B cell (primary cell): ENCODE data around the gene ALKBH7. TPM values are rescaled to one million over a fixed set of nuclear protein-coding genes. Genes with fewer than 3 reads are reported as not detected.

ENCODE experiments used
- ATAC-seq: fragments of 200-7000 bp; cut with Tn5 transposase; one replicate; pipeline ENCODE4 v1.10.0; 2021; ENCODE audit warnings: low read depth, mild to moderate bottlenecking, moderate number of reproducible peaks, moderate library complexity
- CTCF ChIA-PET: fragments of 350-600 bp; sonication (Branson Sonifier 250); formaldehyde crosslinking; loops from one replicate; lab custom pipeline; 2021; ENCODE audit warnings: antibody characterized with exemption, inconsistent platforms; lab: Charles Lee
- POLR2A ChIA-PET: fragments of 350-600 bp; sonication (Branson Sonifier 250); formaldehyde crosslinking; loops from one replicate; lab custom pipeline; 2021; ENCODE audit warnings: antibody characterized with exemption; lab: Charles Lee
- DNase-seq: peaks from one replicate; pipeline ENCODE4 v3.0.0; 2013
- H2AFZ ChIP-seq: 2 replicates; pipeline ENCODE4 v1.6.1; 2012; ENCODE audit warnings: mild to moderate bottlenecking, low read depth, low read length; ENCODE audit not compliant: insufficient read depth, poor library complexity, severe bottlenecking
- H3K27ac ChIP-seq, 2 donors: 1 replicate in 1 of 2; 2 replicates in 1 of 2; pipeline ENCODE4 v1.5.1; 2012 to 2013; ENCODE audit warnings: low read length in 2 of 2, mild to moderate bottlenecking in 2 of 2, moderate library complexity in 1 of 2
- H3K27me3 ChIP-seq, 4 experiments: fragments of 200-600 bp in 1 of 4; sonication (generic) in 1 of 4; replicated peaks in 1 of 4; 1 replicate in 2 of 4; 2 replicates in 2 of 4; pipeline versions ENCODE4 v1.6.1 to v1.7.0; 2013 to 2016; ENCODE audit warnings: low read length in 3 of 4, mild to moderate bottlenecking in 2 of 4, mixed read lengths in 1 of 4, moderate library complexity in 1 of 4; ENCODE audit not compliant: insufficient read depth in 4 of 4, control insufficient read depth in 3 of 4; ENCODE audit errors: control extremely low read depth in 1 of 4
- H3K36me3 ChIP-seq, 2 experiments: replicated peaks in 1 of 2; 1 replicate in 1 of 2; 2 replicates in 1 of 2; pipeline versions ENCODE4 v1.6.1 to v1.7.1; 2013; ENCODE audit warnings: low read length in 1 of 2; ENCODE audit not compliant: insufficient read depth in 2 of 2, control insufficient read depth in 1 of 2; ENCODE audit errors: control extremely low read depth in 1 of 2, extremely low read depth in 1 of 2
- H3K4me1 ChIP-seq, 2 donors: fragments of 200-600 bp in 1 of 2; sonication (generic) in 1 of 2; 1 replicate in 1 of 2; 2 replicates in 1 of 2; pipeline versions ENCODE4 v1.5.1 to v1.6.1; 2013 to 2017; ENCODE audit warnings: low read length in 2 of 2; ENCODE audit not compliant: control insufficient read depth in 2 of 2, insufficient read depth in 2 of 2
- H3K4me2 ChIP-seq: replicated peaks from 2 replicates; pipeline ENCODE3; 2012; ENCODE audit warnings: mild to moderate bottlenecking, low read depth, low read length; ENCODE audit not compliant: poor library complexity, severe bottlenecking
- H3K4me3 ChIP-seq, 5 experiments: fragments of 200-600 bp in 1 of 5; sonication (generic) in 1 of 5; 1 replicate in 3 of 5; 2 replicates in 2 of 5; pipeline versions ENCODE4 v1.5.1 to v1.7.0; 2011 to 2016; ENCODE audit warnings: low read length in 4 of 5, mild to moderate bottlenecking in 4 of 5, low read depth in 2 of 5, control low read depth in 1 of 5, moderate library complexity in 1 of 5; ENCODE audit not compliant: insufficient read depth in 1 of 5; ENCODE audit errors: control extremely low read depth in 1 of 5, extremely low read depth in 1 of 5
- H3K79me2 ChIP-seq: fragments of 200-600 bp; sonication (generic); one replicate; pipeline ENCODE4 v1.6.0; 2016; ENCODE audit warnings: low read length; ENCODE audit not compliant: control insufficient read depth, insufficient read depth
- H3K9ac ChIP-seq: fragments of 200-600 bp; sonication (generic); 2 replicates; pipeline ENCODE4 v1.6.1; 2017; ENCODE audit warnings: mild to moderate bottlenecking, low read length, moderate library complexity
- H3K9me3 ChIP-seq, 3 donors: one replicate each; pipeline versions ENCODE4 v1.6.1 to v1.7.1; 2013; ENCODE audit warnings: low read length in 2 of 3; ENCODE audit not compliant: control insufficient read depth in 2 of 3, insufficient read depth in 1 of 3; ENCODE audit errors: control extremely low read depth in 1 of 3
- H4K20me1 ChIP-seq: 2 replicates; pipeline ENCODE4 v1.6.0; 2012; ENCODE audit warnings: mild to moderate bottlenecking, low read length; ENCODE audit not compliant: insufficient read depth, control insufficient read depth, poor library complexity, severe bottlenecking
- H3K27ac Mint-ChIP-seq: one replicate; pipeline ENCODE4 v1.8.0; 2021; ENCODE audit warnings: mixed read lengths
- H3K27me3 Mint-ChIP-seq: one replicate; pipeline ENCODE4 v1.8.0; 2021; ENCODE audit warnings: mixed read lengths
- H3K4me1 Mint-ChIP-seq: one replicate; pipeline ENCODE4 v1.8.0; 2021; ENCODE audit warnings: mixed read lengths
- H3K4me3 Mint-ChIP-seq: one replicate; pipeline ENCODE4 v1.8.0; 2021; ENCODE audit warnings: mixed read lengths
- H3K9me3 Mint-ChIP-seq: one replicate; pipeline ENCODE4 v1.8.0; 2022; ENCODE audit warnings: mixed read lengths; ENCODE audit not compliant: insufficient read depth
- EZH2 ChIP-seq: IDR thresholded peaks from 2 replicates; pipeline ENCODE4 v1.6.1; 2012; ENCODE audit warnings: borderline replicate concordance, low read depth, mild to moderate bottlenecking, moderate library complexity, low read length; ENCODE audit not compliant: insufficient read depth, poor library complexity, severe bottlenecking
- WGBS: methylation state at CpG from one replicate; pipeline ENCODE4 v1.1.5; 2013; ENCODE audit warnings: missing lambda C conversion rate; ENCODE audit not compliant: insufficient coverage; 5-methylcytosine and 5-hydroxymethylcytosine counted together
- intact Hi-C: fragments of 100-400 bp; cut with micrococcal nuclease; formaldehyde crosslinking; loops from one replicate; pipeline ENCODE4 v1.10.0; 2022
- polyA plus RNA-seq: library from polyadenylated mRNA; depleted of rRNA; stranded (reverse); fragments of >200 nt; gene quantifications from 2 replicates; pipeline ENCODE4 v1.2.3, GENCODE V29; 2012
- total RNA-seq, 2 donors: library from RNA; stranded (reverse); fragments of 120-200 nt in 1 of 2; gene quantifications; 1 replicate in 1 of 2; 2 replicates in 1 of 2; pipeline versions ENCODE4 v1.2.3 to v1.2.4, GENCODE V29; 2013 to 2022
- TF ChIP-seq, protein P1 (sequence below): fragments of 200-600 bp; IDR thresholded peaks from one replicate; pipeline ENCODE4 v1.8.0; 2022; ENCODE audit warnings: antibody characterized with exemption, mild to moderate bottlenecking

The ALKBH7 gene
- total and polyA plus RNA-seq, 2 donors (not counting 1 experiment from before 2014, with no cell fraction given) = 36.4 to 67.0 TPM

DNA sequence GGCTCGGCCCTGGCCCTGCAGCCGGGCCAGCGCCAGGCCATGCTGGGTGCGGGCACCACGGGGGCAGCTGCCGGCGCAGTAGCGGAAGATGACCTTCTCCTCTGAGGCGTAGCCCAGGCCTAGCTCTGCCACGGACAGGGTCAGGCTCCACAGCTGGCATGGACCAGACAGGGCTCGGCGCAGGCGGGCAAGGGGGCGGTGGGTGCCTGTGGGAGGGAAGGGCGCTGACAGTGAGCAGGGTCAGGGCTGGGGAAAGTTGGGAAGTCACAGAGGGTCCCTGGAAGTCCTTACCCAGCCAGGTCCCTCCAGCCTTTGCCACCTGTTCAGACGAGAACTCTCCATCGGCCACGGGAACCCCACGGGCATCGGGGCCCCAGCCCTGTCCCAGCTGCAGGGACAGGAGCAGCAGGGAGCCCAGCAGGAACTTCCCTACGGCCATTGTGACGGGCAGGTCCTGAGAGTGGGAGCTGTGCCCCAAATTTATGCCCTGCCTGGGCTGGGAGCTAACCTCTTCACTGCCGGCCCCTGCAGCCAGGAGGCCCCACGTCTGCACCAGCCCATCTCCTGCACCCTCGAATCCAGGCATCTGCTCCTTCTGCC lies 2.9 kb downstream of the ALKBH7 start, which contains the start of gene PSPN:
Gene PSPN (minus strand): TSS at position 523 of the 600 bp plus-strand sequence. CDS start 84 bp downstream, at position 439.
- no peaks in the 10 kb centered on the region for H3K79me2 ChIP-seq
- no peak within 1 kb of the TSS for H3K27ac ChIP-seq
- intact Hi-C loops = no loop called here
- H3K4me2 ChIP-seq = no peak within 1 kb of the TSS
- H3K4me3 Mint-ChIP-seq = no peak within 1 kb of the TSS
- no peak within 1 kb of the TSS for H3K27ac Mint-ChIP-seq
- no peak within 1 kb of the TSS for H3K9ac ChIP-seq
- H2AFZ ChIP-seq = no peak within 1 kb of the TSS
- ATAC-seq = no peak
- no peak for TF ChIP-seq EZH2
- TF ChIP-seq, protein P1, sequence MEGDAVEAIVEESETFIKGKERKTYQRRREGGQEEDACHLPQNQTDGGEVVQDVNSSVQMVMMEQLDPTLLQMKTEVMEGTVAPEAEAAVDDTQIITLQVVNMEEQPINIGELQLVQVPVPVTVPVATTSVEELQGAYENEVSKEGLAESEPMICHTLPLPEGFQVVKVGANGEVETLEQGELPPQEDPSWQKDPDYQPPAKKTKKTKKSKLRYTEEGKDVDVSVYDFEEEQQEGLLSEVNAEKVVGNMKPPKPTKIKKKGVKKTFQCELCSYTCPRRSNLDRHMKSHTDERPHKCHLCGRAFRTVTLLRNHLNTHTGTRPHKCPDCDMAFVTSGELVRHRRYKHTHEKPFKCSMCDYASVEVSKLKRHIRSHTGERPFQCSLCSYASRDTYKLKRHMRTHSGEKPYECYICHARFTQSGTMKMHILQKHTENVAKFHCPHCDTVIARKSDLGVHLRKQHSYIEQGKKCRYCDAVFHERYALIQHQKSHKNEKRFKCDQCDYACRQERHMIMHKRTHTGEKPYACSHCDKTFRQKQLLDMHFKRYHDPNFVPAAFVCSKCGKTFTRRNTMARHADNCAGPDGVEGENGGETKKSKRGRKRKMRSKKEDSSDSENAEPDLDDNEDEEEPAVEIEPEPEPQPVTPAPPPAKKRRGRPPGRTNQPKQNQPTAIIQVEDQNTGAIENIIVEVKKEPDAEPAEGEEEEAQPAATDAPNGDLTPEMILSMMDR = no peak
- H3K27me3 ChIP-seq = no peaks in the 10 kb centered on the region
- POLR2A ChIA-PET = interaction anchor here (0.6 kb wide), 1 partner anchor 545 kb away, joined by 3 read pairs; no protein-coding TSS in a partner anchor
- H3K9me3 ChIP-seq = peaks cover 0 to 10% (median 0%) of the 10 kb centered on the region in 3 donors
- no peak within 1 kb of the TSS for H3K4me3 ChIP-seq
- H3K4me1 ChIP-seq = peaks cover 9 to 12% of the 10 kb centered on the region in 2 donors
- no peak for DNase-seq
- peaks cover 11% of the 10 kb centered on the region for H3K4me1 Mint-ChIP-seq
- CTCF ChIA-PET = no interaction called here
- no peaks in the 10 kb centered on the region for H3K27me3 Mint-ChIP-seq
- H3K9me3 Mint-ChIP-seq = peaks cover 3% of the 10 kb centered on the region
- no peaks in the 10 kb centered on the region for H4K20me1 ChIP-seq
- peaks cover 0 to 15% of the 10 kb centered on the region in 2 experiments for H3K36me3 ChIP-seq
- WGBS = 97% methylated on average over 22 of the region's 25 CpGs

DNA sequence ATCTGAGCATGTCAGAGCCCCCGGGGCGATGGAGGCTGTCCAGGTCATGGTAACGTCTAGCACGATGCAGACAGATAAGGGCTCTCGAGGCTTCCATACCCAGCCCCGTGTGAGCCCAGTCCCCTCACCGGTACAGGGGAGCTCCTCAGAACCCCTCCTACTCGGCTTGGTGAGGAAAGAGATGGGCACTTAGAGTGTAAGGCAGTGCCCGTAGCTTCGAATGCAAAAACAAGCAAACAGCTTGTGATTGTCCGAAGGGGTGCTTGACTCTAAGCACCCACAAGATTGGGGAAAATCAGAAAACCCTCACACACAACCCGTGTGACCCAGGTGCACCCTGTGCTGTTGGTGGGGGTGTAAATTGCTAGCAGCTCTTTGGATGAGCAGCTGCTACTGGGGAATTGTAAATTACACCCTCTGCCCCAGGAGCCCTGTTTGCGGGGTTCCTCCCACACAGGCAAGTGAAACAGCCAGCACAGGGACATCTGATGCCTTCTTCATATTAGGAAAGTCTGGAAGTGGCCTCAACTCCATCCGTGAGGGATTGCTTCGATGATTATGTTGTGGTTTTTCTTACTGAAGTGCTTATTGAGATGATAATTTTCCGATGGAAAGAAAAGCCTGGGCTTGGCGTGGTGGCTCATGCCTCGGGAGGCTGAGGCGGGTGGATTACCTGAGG lies 4.1 kb downstream of the ALKBH7 start:
- no peak overlapping the region for H3K4me3 ChIP-seq
- DNase-seq (no peak), ATAC-seq (no peak)
- ChIA-PET POLR2A (interaction anchor here (0.7 kb wide), 1 partner anchor 16 kb away, joined by 3 read pairs; the partner anchor contains the start of gene GTF2F1), CTCF (no interaction called here)
- intact Hi-C loops = no loop called here
- H3K36me3 ChIP-seq = peaks cover 0 to 27% of the 10 kb centered on the region in 2 experiments
- no peaks in the 10 kb centered on the region for H3K27me3 ChIP-seq
- H2AFZ ChIP-seq = no peak overlapping the region
- Mint-ChIP-seq H3K27me3 (no peaks in the 10 kb centered on the region), H3K9me3 (peaks cover 3% of the 10 kb centered on the region), H3K4me3 (no peak overlapping the region), H3K4me1 (peaks cover 11% of the 10 kb centered on the region), H3K27ac (no peak overlapping the region)
- H3K27ac ChIP-seq = no peak overlapping the region
- TF ChIP-seq, protein P1 = no peak
- no peak for TF ChIP-seq EZH2
- H4K20me1 ChIP-seq = no peaks in the 10 kb centered on the region
- peaks cover 9 to 12% of the 10 kb centered on the region in 2 donors for H3K4me1 ChIP-seq
- H3K9ac ChIP-seq = no peak overlapping the region
- no peaks in the 10 kb centered on the region for H3K79me2 ChIP-seq
- peaks cover 0 to 18% (median 0%) of the 10 kb centered on the region in 3 donors for H3K9me3 ChIP-seq
- WGBS = 91% methylated on average over 9 of the region's 19 CpGs
- H3K4me2 ChIP-seq = no peak overlapping the region
